Activated CD8-positive, alpha-beta memory T cell treated with anti-CD3 and anti-CD28 coated beads, Interleukin-2, amount 50 U/mL, for 24 hours (primary cell): ENCODE data around the gene DHFR2.
"Not testable (repeated sequence)": the region's sequence is repeated elsewhere in the genome, so short reads cannot be mapped to it uniquely, and the experiment has no call there.

Source experiments
- DNase-seq: peaks from one replicate; pipeline ENCODE4 v3.0.0-alpha.2; 2020; ENCODE audit errors: extremely low read depth

Gene DHFR2

GRCh38 chr3:94062513-94063404 lies at the start of gene DHFR2, which contains the start of gene NSUN3:
Gene DHFR2 (minus strand): TSS chr3:94062916. CDS start chr3:94061511, 1,405 bp downstream.
Gene NSUN3 (plus strand): TSS chr3:94063061. CDS start chr3:94063127, 66 bp downstream.
- peak; percentile 54 for DNase-seq

DNA sequence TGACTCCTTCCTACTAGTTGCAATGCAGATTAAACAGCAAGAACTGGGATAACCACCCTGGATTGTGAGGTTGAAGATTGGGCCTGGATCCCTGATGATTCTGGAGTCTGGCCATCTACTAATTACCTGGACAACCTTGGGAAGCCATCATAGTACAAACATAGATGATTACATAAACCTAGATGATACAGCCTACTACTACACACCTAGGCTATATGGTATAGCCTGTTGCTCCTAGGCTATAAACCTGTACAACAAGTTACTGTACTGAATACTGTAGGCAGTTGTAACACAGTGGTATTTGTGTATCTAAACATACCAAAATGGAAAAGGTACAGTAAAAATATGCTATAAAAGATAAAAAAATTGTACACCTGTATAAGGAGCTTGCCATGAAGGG lies 48.1 kb upstream of the DHFR2 start:
- DNase-seq, result no peak

DNA sequence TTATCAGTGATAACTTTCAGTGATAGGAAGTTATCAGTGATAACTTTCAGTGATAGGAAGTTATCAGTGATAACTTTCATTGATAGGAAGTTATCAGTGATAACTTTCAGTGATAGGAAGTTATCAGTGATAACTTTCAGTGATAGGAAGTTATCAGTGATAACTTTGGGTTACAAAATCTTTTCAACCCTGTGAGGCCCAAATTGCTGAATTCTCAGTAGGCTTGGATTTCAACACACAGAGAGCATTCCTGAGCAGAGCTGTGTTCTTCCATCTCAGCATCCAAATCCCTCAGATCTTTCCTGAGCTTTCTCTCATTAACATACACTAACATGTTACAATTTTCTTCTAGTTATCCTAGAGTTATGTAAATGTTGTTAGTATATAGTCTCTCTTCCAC lies 47.5 kb upstream of the DHFR2 start:
- DNase-seq, result not testable (repeated sequence)

DNA sequence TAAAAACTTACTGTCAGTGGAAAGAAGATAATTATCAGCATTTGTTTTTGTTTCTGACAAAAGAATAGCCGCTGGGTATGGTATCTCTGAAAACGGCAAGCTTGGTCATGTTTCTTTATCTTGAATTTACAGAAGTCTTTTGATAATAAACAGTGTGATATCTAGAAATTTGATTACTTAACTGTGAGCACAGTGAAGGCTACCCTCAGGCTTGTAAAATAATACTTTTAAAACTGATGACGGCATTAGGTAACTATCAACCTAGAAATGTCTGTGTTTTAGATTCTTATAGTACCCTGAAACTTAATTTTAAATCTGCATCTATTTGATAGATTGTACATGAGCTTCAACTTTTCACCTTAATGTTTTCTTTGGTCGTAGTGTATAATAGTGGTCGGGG lies 43.6 kb upstream of the DHFR2 start:
- DNase-seq, result no peak

DNA sequence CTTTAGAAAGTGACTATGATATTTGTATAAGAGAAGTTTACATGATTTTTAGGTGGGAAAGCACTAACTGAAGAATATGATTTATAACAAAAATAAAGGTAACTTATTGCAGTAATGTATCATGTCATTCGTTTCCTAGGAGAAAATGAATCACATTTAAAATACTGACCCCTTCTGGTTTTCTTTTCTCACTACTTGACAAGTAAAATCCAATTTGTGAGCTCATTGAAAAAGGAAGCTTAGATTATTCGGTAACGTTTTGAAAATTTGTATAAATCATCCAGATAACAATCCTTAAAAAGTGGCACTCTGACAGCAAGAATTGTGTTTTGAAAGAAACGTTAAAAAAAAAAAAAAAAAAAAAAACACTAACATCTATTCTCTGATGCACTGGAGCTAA lies 39.1 kb upstream of the DHFR2 start:
- no peak for DNase-seq

GRCh38 chr3:94099311-94099710 lies 36.6 kb upstream of the DHFR2 start:
- DNase-seq, result no peak

DNA sequence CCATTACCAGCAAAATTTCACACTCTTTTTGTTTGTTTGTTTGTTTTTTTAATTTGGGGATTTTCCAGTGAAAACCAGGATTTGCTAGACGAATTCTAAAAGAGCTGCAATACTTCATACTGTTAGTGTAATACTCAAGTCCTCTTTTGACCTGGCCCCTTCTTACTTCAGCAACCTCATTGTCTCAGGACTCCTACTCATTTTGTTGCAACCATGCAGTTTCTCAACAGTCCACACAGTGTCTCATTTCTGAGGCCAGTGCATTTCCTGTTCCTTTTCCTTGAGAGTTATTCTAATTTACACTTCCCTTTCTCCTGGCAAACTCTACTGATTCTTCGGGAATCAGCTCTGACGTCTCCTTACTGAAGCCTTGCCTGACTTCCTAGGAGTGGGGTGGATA lies 35.7 kb upstream of the DHFR2 start:
- DNase-seq, result no peak

- DNase-seq, result no peak
These were observed 32.4 kb upstream of the DHFR2 start for GRCh38 chr3:94095111-94095510.

DNA sequence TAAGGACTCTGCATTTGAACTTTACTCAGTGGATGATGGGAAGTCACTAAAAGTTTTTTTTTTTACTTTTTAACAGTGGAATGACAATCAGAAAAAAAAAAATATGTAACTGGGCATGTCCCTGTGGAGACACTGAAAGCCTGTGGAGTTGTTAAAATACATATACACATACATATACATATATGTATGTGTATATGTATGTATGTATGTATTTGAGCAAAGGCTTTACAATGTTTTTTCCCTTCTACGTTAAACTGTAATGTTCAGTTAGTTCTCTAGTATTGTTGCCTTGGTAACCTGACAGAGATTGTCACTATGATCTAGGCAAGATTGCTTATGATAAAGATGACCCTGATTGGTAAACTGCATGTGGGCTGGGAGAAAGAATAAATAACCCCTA lies 30.4 kb upstream of the DHFR2 start:
- no peak for DNase-seq

DNA sequence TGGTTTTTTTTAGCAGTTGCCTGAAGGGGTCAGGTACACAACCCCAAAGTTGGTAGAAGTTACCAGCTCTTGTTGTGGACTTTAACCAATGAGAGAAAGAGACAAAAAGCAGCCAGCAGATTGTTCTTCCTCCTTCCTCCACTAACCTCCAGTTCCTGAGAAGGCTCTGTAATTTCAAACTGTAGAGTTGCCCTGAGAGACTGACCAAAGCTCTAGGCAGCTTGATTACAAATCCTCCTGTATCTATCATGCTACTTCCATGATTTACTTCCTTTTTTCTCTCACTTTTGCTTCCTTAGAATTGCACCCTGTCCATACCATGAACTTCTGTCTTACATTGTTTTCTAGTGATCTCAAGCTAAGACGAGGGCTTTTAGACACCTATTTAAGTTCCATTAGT lies 29.4 kb upstream of the DHFR2 start:
- DNase-seq, result no peak

DNA sequence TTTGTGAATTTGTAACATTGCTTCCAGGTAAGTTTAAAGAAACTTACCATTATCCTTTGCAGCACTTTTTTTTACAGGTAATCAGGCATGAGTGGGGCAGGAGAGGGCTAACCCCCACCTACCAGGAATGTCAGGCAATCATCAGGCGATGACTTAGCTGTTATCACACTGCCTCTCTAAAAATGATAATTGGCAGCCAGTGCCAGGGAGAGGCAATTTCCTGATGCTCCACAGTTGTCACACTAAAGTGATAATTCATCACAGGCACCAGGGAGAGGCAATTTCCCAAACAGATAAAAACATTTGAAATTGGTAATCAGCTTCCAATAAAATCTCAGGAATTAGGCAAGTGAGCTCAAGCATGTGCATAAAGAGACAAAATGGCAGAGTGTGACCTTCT lies 26.4 kb upstream of the DHFR2 start:
- DNase-seq, result no peak

DNA sequence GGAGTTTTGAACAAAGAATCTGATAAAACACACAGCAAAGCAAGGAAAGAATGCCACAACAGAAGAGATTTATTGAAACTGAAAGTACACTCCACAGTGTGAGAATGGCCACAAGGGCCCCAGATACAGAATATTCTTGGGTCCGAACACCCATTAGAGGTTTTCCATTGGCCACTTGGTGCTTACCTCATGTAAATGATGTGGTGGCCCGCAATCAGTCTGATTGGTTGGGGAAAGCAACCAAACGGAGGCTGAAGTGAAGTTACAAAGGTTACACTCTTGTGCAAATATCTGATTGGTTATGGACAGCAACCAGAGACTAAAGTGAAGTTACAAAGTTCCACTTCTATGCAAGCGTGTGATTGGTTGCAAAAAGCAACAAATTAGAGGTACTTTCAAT lies 20.5 kb upstream of the DHFR2 start:
- no peak for DNase-seq

DNA sequence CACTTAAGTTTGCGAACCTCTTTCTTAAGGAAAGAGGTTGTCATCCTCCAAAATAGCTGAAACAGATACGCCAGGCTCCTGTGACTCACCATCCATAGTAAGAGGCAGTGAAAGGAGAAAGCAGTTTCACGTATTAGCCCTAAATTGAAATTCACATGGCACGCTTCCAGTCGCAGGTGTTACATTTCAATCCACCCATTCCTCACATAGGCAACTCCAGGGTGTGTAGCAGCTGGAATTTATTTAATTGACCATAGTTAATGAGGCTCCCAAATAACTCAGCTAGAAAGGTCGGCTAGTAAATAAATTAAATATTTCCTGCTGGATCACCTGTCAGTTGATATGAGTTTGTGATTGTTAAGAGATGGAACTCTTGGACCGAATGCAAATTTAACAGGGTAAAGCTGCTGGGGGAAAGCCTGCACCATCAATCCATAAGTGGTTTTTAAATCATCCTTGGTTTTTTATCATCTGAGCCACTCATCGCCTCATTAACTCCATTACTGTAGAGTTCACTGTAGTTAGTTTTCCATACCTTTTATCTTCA lies 19.7 kb upstream of the DHFR2 start:
- DNase-seq, result no peak

DNA sequence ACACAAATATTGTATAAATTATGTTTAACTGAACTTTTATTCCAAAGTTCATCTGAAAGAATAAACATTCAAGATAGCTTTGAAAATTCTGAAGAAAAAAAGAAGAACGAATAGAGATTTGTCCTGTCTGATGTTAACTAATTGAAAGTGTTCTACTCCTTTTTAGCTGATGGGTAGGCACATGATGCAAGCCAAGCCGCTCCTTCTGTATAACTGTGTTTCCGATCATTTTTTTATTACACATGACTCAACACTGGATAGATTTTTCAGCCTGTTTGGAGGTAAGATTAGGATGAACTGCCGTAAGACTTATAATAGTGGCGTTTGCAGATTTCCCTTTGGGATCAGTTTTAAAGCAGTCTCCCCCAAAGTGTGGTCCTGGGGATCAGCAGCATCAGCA lies 19.2 kb upstream of the DHFR2 start:
- no peak for DNase-seq

- not testable (repeated sequence) for DNase-seq
These were observed 17.8 kb upstream of the DHFR2 start for GRCh38 chr3:94080552-94080951.

GRCh38 chr3:94076055-94076454 lies 13.3 kb upstream of the DHFR2 start:
- no peak for DNase-seq

DNA sequence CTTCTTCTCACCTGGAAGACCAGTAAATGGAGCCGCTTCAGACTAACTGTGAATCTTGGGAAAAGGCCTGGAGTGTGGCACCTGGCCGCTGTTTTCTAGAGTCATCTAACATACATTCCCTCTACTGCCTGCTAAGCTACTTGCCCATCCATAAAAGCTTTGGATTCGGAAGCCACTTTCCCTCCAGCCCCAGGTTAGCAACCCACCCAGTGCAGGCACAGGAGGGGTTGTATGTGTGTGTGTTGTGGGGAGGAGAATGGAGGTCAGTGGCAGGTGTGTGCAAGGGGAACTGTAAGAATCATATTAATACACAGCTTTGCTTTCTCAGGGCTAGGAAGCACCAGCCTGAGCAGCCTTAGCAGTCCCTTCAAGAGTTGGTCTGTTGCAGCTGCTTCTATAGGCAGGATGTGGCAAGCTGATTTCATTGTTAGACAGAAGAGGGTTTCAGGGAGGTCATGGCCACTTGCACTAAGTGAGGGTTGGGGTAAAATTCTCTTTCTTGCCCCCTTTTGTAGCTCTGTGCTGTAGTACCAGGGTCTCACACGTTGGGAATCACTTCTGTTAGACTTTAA lies 9.1 kb upstream of the DHFR2 start:
- DNase-seq, result no peak

- DNase-seq, result no peak
These were observed 7.7 kb upstream of the DHFR2 start for GRCh38 chr3:94070341-94070911.

- no peak for DNase-seq
These were observed 6.6 kb upstream of the DHFR2 start for GRCh38 chr3:94069194-94069813.

GRCh38 chr3:94066506-94067500 lies 4.1 kb upstream of the DHFR2 start:
- no peak for DNase-seq
